GM21528 (cell line): ENCODE results near the gene RAB5B.

Experiments used
- ATAC-seq: cut with Tn5 transposase; IDR thresholded peaks from one replicate; pipeline ENCODE4 v1.9.1; 2021; ENCODE audit warnings: mild to moderate bottlenecking, moderate library complexity; ENCODE audit not compliant: unreplicated experiment, low FRiP score

RAB5B gene

DNA sequence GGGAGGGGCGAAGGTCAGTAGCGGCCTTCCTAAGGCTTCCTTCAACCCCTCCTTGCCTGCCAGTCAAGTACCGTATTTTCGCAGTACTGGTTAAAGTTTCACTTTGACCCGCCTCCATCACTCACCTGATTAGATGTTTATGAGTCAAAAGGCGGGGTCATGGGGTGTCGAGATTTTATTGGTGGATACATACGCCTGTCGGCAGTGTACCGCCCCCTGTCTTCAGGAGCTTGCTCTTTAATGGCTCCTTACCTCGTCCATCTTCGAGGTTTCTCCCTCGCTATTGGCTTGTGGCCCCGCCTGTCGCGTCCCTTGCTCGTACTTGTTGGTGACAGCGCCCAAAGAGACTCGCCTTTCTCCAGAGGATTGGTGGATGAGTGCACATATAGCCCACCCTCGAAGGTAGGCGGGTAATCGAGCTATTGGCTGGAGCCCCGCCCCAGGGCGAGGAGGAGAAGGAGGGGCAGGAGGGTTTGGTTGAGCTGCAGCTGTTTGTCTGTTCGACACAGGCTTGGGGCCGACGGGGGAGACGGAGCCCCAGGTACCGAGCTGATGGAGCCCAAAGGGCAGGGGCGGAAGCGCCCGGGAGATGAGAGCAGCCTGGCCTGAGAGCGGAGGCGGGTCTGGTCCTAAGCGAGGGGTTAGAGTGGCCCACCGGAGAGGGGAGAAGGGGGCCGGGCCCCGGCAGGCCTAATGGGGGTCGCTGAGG is at the start of gene RAB5B:
Gene RAB5B, plus strand, starts transcription at position 480 of the 709 bp plus-strand sequence. CDS start 12,883 bp downstream, outside the sequence.
- ATAC-seq: peak; percentile 94

- no peak for ATAC-seq
Observed at GRCh38 chr12:55925371-55925770, 48.5 kb upstream of the RAB5B start.

GRCh38 chr12:55925870-55926737 is 47.8 kb upstream of the RAB5B start:
- peak; percentile 1 for ATAC-seq

DNA sequence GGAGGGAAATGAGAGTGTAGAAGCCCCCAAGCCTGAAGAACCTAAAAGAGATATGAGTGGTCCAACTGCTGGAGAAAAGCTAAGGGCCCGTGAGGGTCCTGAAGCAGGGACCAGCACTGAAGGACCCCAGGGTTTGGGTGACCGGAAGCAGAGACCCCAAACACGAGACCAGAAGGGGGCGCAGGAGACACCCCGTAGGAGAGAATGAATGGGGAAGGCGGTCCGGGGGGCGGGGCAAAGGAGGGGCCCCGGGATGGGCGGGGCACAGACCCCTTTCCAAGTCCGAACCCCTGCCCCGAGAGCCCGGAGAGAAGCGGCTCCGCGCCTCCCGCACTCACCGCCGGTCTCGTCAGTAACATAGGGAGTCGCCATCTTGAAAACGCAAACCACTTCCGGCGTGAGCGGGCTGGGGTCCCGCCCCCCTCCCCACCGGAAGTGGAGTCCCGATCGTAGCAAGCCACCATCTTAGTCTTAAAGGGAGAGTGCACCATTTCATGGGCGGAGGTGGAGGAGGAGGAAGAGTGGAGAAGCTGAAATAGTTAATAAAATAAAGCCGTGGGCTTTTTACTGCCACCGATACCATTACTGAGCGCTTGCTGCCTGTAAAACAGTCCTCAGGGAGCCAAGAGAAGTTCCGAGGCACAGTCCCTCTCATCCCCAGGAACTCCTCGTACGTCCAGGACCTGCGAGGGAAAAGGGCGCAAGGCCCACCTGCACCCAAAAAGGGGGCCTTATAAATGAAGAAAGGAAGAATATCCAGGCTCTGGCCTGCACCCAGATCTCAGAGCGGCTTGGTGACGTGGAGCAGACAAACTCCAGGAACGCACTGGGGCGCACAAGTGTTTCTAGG is 46.9 kb upstream of the RAB5B start:
- ATAC-seq: peak; percentile 50

DNA sequence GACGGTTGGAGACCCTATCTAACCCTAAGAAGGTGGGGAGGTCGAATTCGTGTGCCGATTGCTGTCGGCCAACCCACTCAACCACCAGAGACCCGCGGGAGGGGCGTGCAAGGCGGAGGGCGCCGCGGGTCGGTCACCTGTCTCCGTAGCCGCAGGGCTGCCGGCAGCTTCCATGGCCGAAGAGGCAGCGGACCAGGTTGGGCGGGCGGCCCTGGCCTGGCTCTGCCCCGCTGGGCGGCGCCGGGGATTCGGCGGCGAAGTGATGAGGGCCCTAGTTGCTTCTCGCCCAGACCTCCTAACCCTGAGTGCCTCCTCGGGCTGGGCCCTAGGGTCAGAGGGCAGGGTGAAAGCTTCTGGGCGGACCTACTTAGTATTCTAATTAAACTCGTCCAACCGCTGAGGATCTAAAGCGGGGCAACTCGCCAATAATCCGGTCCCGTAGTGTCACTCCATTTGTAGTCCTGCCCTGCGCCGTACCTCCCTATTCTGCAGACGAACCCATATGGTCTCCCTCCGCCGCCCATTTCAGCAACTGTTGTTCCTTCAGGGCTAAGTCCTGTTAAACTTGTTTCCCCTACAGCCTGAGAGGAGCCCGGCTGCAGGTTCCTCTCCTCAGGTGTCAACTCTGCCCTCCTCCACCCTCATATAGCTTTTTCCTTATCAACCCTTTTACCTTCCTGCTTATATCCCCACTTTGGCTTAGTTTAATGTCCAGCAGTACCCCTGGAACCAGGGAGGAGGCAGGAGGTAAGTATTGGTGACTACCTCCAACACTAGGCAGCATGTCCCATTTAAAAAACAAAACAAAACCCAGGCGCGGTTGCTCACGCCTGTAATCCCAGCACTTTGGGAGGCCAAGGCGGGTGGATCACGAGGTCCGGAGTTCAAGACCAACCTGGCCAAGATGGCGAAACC is 46.0 kb upstream of the RAB5B start, which contains the start of gene PYM1:
Gene PYM1, minus strand, starts transcription at position 307 of the 915 bp plus-strand sequence. Its CDS starts 133 bp downstream, at position 174.
- ATAC-seq: peak; percentile 37

GRCh38 chr12:55929306-55929791 is 44.5 kb upstream of the RAB5B start:
- ATAC-seq: peak; percentile 37

DNA sequence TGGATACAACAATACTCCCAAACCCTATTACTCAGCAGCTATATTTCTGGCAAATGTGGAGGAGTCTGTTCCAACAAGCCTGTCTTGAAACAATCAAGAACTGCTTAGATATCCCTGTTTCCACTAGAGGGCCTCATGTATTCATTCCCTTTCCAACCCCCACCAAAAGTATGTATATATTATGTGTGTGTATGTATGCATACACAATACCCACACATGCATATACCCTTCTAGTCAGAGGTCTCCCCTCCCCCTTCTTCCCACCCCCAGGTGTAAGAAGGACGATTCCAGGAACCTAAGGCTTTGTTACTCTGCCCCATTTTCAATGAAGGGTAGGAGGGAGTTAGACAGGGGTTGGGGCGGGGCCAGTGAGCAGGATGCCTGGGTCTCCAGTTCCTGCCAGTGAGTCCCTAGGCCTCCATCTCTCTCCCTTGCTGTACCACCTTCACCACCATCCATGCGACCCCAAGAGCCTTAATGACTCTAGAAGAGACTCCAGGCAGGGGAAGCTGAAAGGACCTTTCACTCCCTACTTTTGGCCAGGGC is 43.0 kb upstream of the RAB5B start, which contains the start of gene DGKA:
Gene DGKA, plus strand, starts transcription at position 392 of the 546 bp plus-strand sequence. CDS start 5,342 bp downstream, outside the sequence.
- no peak for ATAC-seq

GRCh38 chr12:55931317-55931779 is 42.5 kb upstream of the RAB5B start:
- ATAC-seq: no peak

DNA sequence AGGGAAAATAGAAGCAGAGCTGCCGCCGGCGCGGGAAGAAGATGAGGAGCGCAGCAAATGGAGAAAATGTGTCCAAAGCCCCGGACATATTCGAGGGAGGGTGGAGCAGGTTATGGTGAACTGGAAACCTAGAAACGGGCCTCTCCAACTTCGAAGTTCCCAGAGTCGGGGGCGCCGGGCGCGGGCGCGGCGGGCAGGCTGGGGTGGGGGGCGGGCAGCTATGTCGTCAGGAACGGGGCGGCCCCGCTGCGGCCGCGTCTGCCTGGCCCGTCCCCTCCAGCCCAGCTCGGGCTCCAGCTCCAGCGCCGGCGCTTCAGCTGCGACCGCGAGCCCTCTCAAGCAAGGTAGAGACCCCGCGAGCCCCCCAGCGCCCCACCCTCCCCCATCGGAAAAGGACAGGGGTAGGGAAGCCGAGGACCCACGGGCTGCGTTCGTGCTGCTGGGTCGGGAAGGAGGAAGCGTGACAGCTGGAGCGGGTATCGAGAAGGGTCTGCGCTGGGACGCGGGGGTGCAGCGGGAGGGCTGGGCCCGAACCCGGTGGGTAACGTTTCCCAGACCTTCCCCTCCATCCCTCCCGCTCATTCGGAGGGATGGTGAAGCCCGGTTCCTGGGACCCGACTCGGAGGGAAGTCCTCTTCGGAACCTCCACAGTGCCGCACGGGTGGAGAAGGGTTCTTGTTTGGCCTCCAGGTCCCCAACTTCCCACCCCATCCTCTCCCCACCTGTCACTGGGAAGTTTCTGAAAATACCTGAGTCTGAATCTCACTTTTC is 41.9 kb upstream of the RAB5B start:
- ATAC-seq: no peak

DNA sequence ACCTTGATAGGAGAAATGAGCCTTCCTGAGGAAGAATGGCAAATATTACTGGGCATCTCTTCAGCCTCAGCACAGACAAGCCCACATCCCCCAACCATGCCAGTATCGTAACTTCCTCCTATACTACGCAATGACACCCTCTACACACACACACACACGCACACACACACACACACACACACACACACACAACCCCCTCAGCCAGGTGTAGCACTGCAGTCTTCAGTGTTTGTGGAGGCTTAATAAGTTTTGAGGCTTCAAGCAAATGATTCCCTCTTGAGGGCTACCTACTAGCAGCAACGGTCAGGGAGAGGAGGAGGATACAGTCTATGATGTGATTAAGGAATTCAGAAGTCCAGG is 41.3 kb upstream of the RAB5B start:
- no peak for ATAC-seq

- ATAC-seq: no peak
Observed at GRCh38 chr12:55933169-55933798, 40.6 kb upstream of the RAB5B start.

GRCh38 chr12:55933799-55934742 is 39.8 kb upstream of the RAB5B start:
- no peak for ATAC-seq

GRCh38 chr12:55934773-55935172 is 39.1 kb upstream of the RAB5B start:
- ATAC-seq: no peak

DNA sequence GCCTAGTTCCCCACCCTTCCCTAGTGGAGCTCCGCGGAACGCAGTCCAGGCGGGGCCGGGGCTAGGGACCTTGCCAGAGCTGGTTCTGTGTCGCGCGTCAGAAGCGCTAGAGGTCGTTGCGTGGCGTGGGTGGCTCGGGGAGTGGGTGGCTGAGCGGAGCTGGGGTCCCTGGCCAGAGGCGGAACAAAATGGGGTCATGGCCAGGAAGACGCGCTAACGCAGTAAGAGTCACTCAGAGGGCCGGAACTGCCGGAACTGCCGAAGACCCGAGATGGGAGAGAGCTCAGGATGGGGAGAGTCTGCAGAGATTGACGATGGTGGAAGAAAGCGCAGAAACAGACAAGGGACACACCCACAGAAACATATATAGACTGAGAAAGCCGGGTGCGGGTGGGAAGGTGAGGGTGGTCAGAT is 38.1 kb upstream of the RAB5B start:
- ATAC-seq: no peak

DNA sequence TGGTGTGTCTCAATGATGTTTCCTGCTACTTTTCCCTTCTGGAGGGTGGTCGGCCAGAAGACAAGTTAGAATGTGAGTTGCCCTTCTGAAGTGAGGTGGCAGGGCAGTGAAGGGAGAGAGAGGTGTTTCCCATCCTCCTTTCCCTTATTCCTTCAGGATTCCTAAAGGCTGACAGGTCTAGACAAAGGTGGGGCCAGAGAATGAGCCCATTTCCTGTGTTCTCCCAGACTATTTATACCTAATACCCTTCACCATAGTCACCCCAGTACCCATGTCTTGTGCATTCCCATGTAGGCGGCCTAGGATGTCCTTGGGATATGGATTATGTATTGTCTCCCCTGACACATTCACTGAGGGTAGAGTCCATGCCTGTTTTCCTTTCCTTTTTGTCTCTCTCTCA is 35.9 kb upstream of the RAB5B start:
- no peak for ATAC-seq

DNA sequence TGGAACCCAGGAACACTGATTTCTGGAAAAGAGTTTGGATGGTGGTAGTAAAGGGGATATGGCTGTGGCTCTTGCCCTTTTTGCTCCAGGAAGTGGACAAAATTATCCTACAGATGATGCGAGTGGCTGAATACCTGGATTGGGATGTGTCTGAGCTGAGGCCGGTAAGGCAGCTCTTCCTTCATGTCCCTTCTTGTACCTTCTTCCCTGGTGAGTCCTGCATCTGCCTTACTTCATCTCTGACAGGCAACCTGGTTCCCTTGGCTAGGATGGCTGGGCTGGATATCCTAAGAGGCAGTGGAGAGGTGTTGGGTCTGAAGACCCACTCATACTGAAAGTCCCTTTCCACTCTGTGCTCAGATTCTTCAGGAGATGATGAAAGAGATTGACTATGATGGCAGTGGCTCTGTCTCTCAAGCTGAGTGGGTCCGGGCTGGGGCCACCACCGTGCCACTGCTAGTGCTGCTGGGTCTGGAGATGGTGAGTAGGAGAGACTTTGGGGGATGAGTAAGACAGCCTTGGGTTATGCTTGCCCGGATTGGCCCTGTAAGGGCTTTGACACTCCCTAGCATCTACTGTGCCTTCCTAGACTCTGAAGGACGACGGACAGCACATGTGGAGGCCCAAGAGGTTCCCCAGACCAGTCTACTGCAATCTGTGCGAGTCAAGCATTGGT is 34.9 kb upstream of the RAB5B start:
- ATAC-seq: no peak
